Psoas muscle (tissue), 8 donors: ENCODE results near the gene ITGB3. TPM values are rescaled to one million over a fixed set of nuclear protein-coding genes. Genes with fewer than 3 reads are reported as not detected.
A peak's percentile ranks its signal among the peaks of the same experiment; 100 is the strongest.
"Not testable (repeated sequence)": the region's sequence is repeated elsewhere in the genome, so short reads cannot be mapped to it uniquely, and the experiment has no call there.

Source experiments
- ATAC-seq, 4 donors: fragments of 200-7000 bp; cut with Tn5 transposase; one replicate each; pipeline ENCODE4 v1.9.1; 2020; ENCODE audit warnings: moderate library complexity in 3 of 4, mild to moderate bottlenecking in 2 of 4
- DNase-seq, 2 donors: peaks; one replicate each; pipeline ENCODE4 v3.0.0-alpha.2; 2020
- H3K27ac ChIP-seq: fragments of 200-600 bp; one replicate; pipeline ENCODE4 v1.8.0; 2022
- H3K27me3 ChIP-seq, 3 donors: fragments of 200-600 bp in 1 of 3; one replicate each; pipeline versions ENCODE4 v1.6.1 to v1.8.0; 2013 to 2022; ENCODE audit warnings: low read length in 2 of 3, mild to moderate bottlenecking in 2 of 3, moderate library complexity in 1 of 3; ENCODE audit not compliant: insufficient read depth in 3 of 3
- H3K36me3 ChIP-seq, 2 donors: fragments of 200-600 bp in 1 of 2; one replicate each; pipeline versions ENCODE4 v1.6.1 to v1.8.0; 2013 to 2022; ENCODE audit warnings: low read depth in 1 of 2, mild to moderate bottlenecking in 1 of 2, moderate library complexity in 1 of 2; ENCODE audit not compliant: insufficient read depth in 1 of 2
- H3K4me1 ChIP-seq: fragments of 200-600 bp; one replicate; pipeline ENCODE4 v1.8.0; 2022
- H3K4me3 ChIP-seq: fragments of 200-600 bp; one replicate; pipeline ENCODE4 v1.8.0; 2022; ENCODE audit warnings: mild to moderate bottlenecking
- H3K9me3 ChIP-seq: fragments of 200-600 bp; one replicate; pipeline ENCODE4 v1.8.0; 2022
- CTCF ChIP-seq: fragments of 200-600 bp; IDR thresholded peaks from one replicate; pipeline ENCODE4 v1.8.0; 2022; ENCODE audit warnings: antibody characterized with exemption
- WGBS, 3 donors: extraction: QIAGEN DNeasy Blood & Tissue Kit; methylation state at CpG; one replicate each; pipeline versions ENCODE4 v1.1.6 to v1.1.7; 2013; 5-methylcytosine and 5-hydroxymethylcytosine counted together
- intact Hi-C, 2 donors: fragments of 100-400 bp; cut with DNase I; formaldehyde crosslinking; loops; one replicate each; pipeline versions ENCODE4 v1.11.0 to v1.14.2; 2022
- polyA plus RNA-seq, 3 donors: library from polyadenylated mRNA; stranded (reverse); fragments of 200-250 nt; gene quantifications; one replicate each; pipeline ENCODE4 v1.2.3, GENCODE V29; 2013
- total RNA-seq, 4 donors: library from RNA; stranded (reverse); fragmentation: NEBNext Ultra II Directional in 2 of 4; extraction: Animal tissue kit (Norgen Biotek cat#: 25700) in 2 of 4; gene quantifications; one replicate each; pipeline versions ENCODE4 v1.2.1 to v1.2.4, GENCODE V29; 2021 to 2023
- donor health status: healthy with polysubstance abuse.
- donor health status: DM: no; HTN: no; CAD: no; lungs with moderate emphysema.
- donor health status: Bipolar disorder and iron deficiency.
- donor health status: healthy.
- donor health status: DM: yes; HTN: yes; CAD: no.
- donor health status: DM: no; HTN: no; CAD: no.
- donor health status: DM: no; HTN: no; CAD: no.
- donor health status: DM: yes; HTN: yes; CAD: no.

The ITGB3 gene
- total and polyA plus RNA-seq, 7 donors = 0.32 to 5.4 (median 1.5) TPM

- no peaks in the 10 kb centered on the region for H3K36me3 ChIP-seq
- TF ChIP-seq CTCF = no peak
- H3K27ac ChIP-seq = no peak overlapping the region
- no peak for ATAC-seq
- no peaks in the 10 kb centered on the region for H3K9me3 ChIP-seq
- H3K4me3 ChIP-seq = no peak overlapping the region
- intact Hi-C loops = no loop called here
- 75 to 93% (median 83%) methylated on average over 2 of the region's 2 CpGs for WGBS, 3 donors
- H3K27me3 ChIP-seq = peaks cover 0 to 5% (median 0%) of the 10 kb centered on the region in 3 donors
- no peak for DNase-seq
- H3K4me1 ChIP-seq = peaks cover 12% of the 10 kb centered on the region
Measured at GRCh38 chr17:47264166-47264565, 10.5 kb downstream of the ITGB3 start.

GRCh38 chr17:47265983-47266541 lies 12.4 kb downstream of the ITGB3 start:
- 73 to 85% (median 77%) methylated on average over 2 of the region's 2 CpGs for WGBS, 3 donors
- ATAC-seq (peak; percentile 70 to 75 (median 74)), DNase-seq (no peak)
- intact Hi-C loops = no loop called here
- Histone ChIP-seq H3K9me3 (no peaks in the 10 kb centered on the region), H3K27me3 (peaks cover 0 to 5% (median 0%) of the 10 kb centered on the region in 3 donors), H3K4me1 (peaks cover 12% of the 10 kb centered on the region), H3K27ac (no peak overlapping the region), H3K4me3 (no peak overlapping the region), H3K36me3 (no peaks in the 10 kb centered on the region)
- no peak for TF ChIP-seq CTCF

GRCh38 chr17:47266782-47267181 lies 13.2 kb downstream of the ITGB3 start:
- intact Hi-C loops = no loop called here
- Histone ChIP-seq H3K4me3 (no peak overlapping the region), H3K9me3 (no peaks in the 10 kb centered on the region), H3K4me1 (peaks cover 12% of the 10 kb centered on the region), H3K36me3 (no peaks in the 10 kb centered on the region), H3K27ac (no peak overlapping the region), H3K27me3 (peaks cover 0 to under 1% (median 0%) of the 10 kb centered on the region in 3 donors)
- WGBS, 3 donors = 88 to 97% (median 90%) methylated on average over 6 of the region's 6 CpGs
- ATAC-seq = no peak
- no peak for TF ChIP-seq CTCF
- DNase-seq = no peak

- ATAC-seq (no peak), DNase-seq (no peak)
- WGBS, 3 donors = 33 to 67% (median 42%) methylated on average over 1 of the region's 1 CpG
- no peaks in the 10 kb centered on the region for H3K36me3 ChIP-seq
- no peaks in the 10 kb centered on the region for H3K27me3 ChIP-seq
- peaks cover 12% of the 10 kb centered on the region for H3K4me1 ChIP-seq
- no peaks in the 10 kb centered on the region for H3K9me3 ChIP-seq
- H3K27ac ChIP-seq = no peak overlapping the region
- TF ChIP-seq CTCF = no peak
- intact Hi-C loops = no loop called here
- H3K4me3 ChIP-seq = no peak overlapping the region
Measured at GRCh38 chr17:47267354-47267828, 13.8 kb downstream of the ITGB3 start.

- H3K27ac ChIP-seq, H3K9me3 ChIP-seq, intact Hi-C loops, H3K4me3 ChIP-seq, DNase-seq, H3K36me3 ChIP-seq, ATAC-seq, H3K27me3 ChIP-seq: not testable (repeated sequence)
- 79 to 89% (median 80%) methylated on average over 3 of the region's 3 CpGs for WGBS, 3 donors
- H3K4me1 ChIP-seq = peaks cover 12% of the 10 kb centered on the region
Measured at GRCh38 chr17:47268964-47269363, 15.3 kb downstream of the ITGB3 start.

GRCh38 chr17:47269561-47270280 lies 16.1 kb downstream of the ITGB3 start:
- not testable (repeated sequence) for H3K4me3 ChIP-seq

More at GRCh38 chr17:47269561-47270280, 16.1 kb downstream of the ITGB3 start:
- ATAC-seq, DNase-seq, H3K27ac ChIP-seq, intact Hi-C loops, H3K36me3 ChIP-seq, H3K9me3 ChIP-seq, H3K27me3 ChIP-seq: not testable (repeated sequence)
- peaks cover 12% of the 10 kb centered on the region for H3K4me1 ChIP-seq
